OCI-LY3 (cell line): ENCODE data around the gene CIB4.

ENCODE experiments used
- EZH2phosphoT487 ChIP-seq: fragments of 200-600 bp; shearing (Covaris generic); IDR thresholded peaks from 2 replicates; pipeline ENCODE4 v1.6.1; 2018; ENCODE audit warnings: antibody characterized with exemption, mixed run types, low read depth
- TF ChIP-seq, protein P1 (sequence below): fragments of 200-600, 300-600 bp; sonication (generic); IDR thresholded peaks from 2 replicates; pipeline ENCODE4 v1.5.1; 2014; ENCODE audit warnings: antibody characterized with exemption, low read length, low read depth

DNA sequence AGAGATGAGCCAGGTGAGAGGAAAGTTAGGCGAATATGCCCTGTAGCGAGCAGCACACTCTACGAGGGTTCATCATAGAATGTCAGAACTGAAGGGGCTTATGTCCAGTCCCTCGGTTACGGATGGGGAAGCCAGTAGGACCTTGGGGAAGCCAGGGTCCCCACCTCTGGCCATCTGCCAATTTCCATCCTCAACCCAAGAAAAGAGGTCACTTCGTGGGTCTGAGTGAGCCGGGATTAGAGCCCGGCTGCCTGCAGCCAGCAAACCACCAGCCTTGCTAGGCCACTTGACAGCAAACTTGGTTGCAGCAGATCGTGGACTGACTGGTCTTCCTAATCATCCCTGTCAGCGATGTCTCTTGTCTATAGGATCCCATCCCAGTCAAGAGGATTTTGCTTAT lies 11.4 kb downstream of the CIB4 start:
- TF ChIP-seq, protein P1, sequence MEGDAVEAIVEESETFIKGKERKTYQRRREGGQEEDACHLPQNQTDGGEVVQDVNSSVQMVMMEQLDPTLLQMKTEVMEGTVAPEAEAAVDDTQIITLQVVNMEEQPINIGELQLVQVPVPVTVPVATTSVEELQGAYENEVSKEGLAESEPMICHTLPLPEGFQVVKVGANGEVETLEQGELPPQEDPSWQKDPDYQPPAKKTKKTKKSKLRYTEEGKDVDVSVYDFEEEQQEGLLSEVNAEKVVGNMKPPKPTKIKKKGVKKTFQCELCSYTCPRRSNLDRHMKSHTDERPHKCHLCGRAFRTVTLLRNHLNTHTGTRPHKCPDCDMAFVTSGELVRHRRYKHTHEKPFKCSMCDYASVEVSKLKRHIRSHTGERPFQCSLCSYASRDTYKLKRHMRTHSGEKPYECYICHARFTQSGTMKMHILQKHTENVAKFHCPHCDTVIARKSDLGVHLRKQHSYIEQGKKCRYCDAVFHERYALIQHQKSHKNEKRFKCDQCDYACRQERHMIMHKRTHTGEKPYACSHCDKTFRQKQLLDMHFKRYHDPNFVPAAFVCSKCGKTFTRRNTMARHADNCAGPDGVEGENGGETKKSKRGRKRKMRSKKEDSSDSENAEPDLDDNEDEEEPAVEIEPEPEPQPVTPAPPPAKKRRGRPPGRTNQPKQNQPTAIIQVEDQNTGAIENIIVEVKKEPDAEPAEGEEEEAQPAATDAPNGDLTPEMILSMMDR: no peak
- TF ChIP-seq EZH2phosphoT487: no peak
